ENCODE data around the gene CTSO. TPM values are rescaled to one million over a fixed set of nuclear protein-coding genes. Genes with fewer than 3 reads are reported as not detected.

The CTSO gene
- total RNA-seq, 1 experiment from 2014 or later = 0.81 TPM

GRCh38 chr4:155930330-155930729, 23.3 kb downstream of the CTSO start:
- H3K4me1 Mint-ChIP-seq = no peaks in the 10 kb centered on the region
- H3K27me3 ChIP-seq (ENCODE audit: insufficient read depth, low read length) = no peaks in the 10 kb centered on the region
- no peaks in the 10 kb centered on the region for H3K79me1 ChIP-seq (ENCODE audit: insufficient read depth, low read depth, low read length, poor library complexity, severe bottlenecking)
- no peak overlapping the region for H3K27ac ChIP-seq (ENCODE audit: insufficient read length, low read depth, low read length)
- H2BK15ac ChIP-seq (ENCODE audit: low read depth, low read length) = no peak overlapping the region
- H4K8ac ChIP-seq (replicated peaks; ENCODE audit: insufficient read length, low read depth, low read length) = no peak overlapping the region
- no peak overlapping the region for H2AK5ac ChIP-seq (ENCODE audit: insufficient read length, low read length)
- no peak overlapping the region for H2BK120ac ChIP-seq (ENCODE audit: low read depth, low read length, poor library complexity, severe bottlenecking)
- no peak overlapping the region for H3K14ac ChIP-seq (ENCODE audit: insufficient read depth, low read length)
- no peak for TF ChIP-seq CTCF (conservative IDR thresholded peaks at IDR 0.05)
- no peak for DNase-seq
- no CpG with 5 or more reads among the region's 2 CpGs for WGBS (ENCODE audit: extremely low coverage, insufficient read length, low lambda C conversion rate)
- H3K23ac ChIP-seq (ENCODE audit: insufficient read length, low read depth, low read length) = no peak overlapping the region
- H3K56ac ChIP-seq (ENCODE audit: insufficient read length, low read depth, low read length) = no peak overlapping the region
- no peaks in the 10 kb centered on the region for H4K20me1 ChIP-seq (ENCODE audit: control insufficient read depth, insufficient read depth, insufficient read length)
- no peak overlapping the region for H3K4me3 Mint-ChIP-seq
- no peak overlapping the region for H3T11ph ChIP-seq (ENCODE audit: low read length)
- H3K4ac ChIP-seq (ENCODE audit: low read depth, low read length) = no peak overlapping the region
- no peaks in the 10 kb centered on the region for H3K27me3 Mint-ChIP-seq (ENCODE audit: low read depth)
- no peaks in the 10 kb centered on the region for H3K9me3 ChIP-seq (ENCODE audit: control insufficient read depth, low read depth, low read length)
- H3K36me3 Mint-ChIP-seq (ENCODE audit: insufficient read depth in 1 of 3, low read depth in 3 of 3) = peaks cover 4 to 36% (median 18%) of the 10 kb centered on the region in 3 experiments; a peak in 5 of 7 replicates
- no peaks in the 10 kb centered on the region for H3K23me2 ChIP-seq (ENCODE audit: insufficient read length, low read depth, low read length, poor library complexity, severe bottlenecking)
- H3K18ac ChIP-seq (ENCODE audit: insufficient read length, low read depth, low read length) = no peak overlapping the region
- H4K5ac ChIP-seq (ENCODE audit: insufficient read length, low read depth, low read length) = no peak overlapping the region
- no peaks in the 10 kb centered on the region for H3K4me1 ChIP-seq (ENCODE audit: insufficient read depth, low read length)
- H3K9me3 Mint-ChIP-seq = peaks cover 28 to 32% of the 10 kb centered on the region in 2 experiments
- H3K27ac Mint-ChIP-seq = no peak overlapping the region
- H2AFZ ChIP-seq (ENCODE audit: low read length) = no peak overlapping the region
- no peak overlapping the region for H2BK12ac ChIP-seq (ENCODE audit: insufficient read length, low read depth, low read length)
- no peak overlapping the region for H4K91ac ChIP-seq (ENCODE audit: insufficient read length, low read depth, low read length)
- no peak overlapping the region for H3K9ac ChIP-seq (ENCODE audit: extremely low read depth, insufficient read length, low read length)
- no peak overlapping the region for H2BK5ac ChIP-seq (ENCODE audit: insufficient read length, low read length)
- no peak overlapping the region for H3K4me2 ChIP-seq (ENCODE audit: insufficient read depth, insufficient read length, low read length)
- no peaks in the 10 kb centered on the region for H3K79me2 ChIP-seq (ENCODE audit: insufficient read depth, low read length)
- no peak overlapping the region for H2BK20ac ChIP-seq (ENCODE audit: low read depth, low read length, poor library complexity, severe bottlenecking)

Measured in H9 (cell line).